Testis (tissue), 2 donors: ENCODE data around the gene ARHGAP26.

ENCODE experiments used
- POLR2A ChIP-seq: fragments of 450-650 bp; IDR thresholded peaks from one replicate; pipeline ENCODE4 v1.6.1; 2017; ENCODE audit warnings: antibody characterized with exemption, mild to moderate bottlenecking, moderate library complexity
- TF ChIP-seq, protein P1 (sequence below), 3 experiments: fragments of 450-650 bp in 2 of 3; fragments of 200-600 bp in 1 of 3; sonication (generic) in 1 of 3; IDR thresholded peaks; one replicate each; pipeline ENCODE4 v1.5.1; 2016 to 2019; ENCODE audit warnings: antibody characterized with exemption in 3 of 3, mild to moderate bottlenecking in 2 of 3, moderate library complexity in 1 of 3

DNA sequence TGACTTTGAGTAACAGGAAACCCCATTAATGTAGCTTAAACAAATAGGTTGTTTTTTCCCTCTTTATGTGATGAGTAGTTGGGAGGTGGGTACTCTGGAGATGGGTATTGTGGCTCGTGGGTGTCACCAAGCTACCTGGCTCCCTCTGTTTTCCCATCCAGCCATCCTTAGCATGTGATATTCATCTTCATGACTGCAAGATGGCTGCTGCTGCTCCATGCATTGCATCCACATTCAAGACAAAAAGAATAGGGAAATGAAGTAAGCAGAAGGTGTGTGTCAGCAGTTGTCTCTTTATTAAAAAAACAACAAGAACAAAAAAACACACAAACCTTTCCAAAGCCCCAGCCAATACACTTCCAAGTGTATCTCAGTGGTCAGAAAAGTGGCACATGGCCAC, 6.5 kb upstream of the ARHGAP26 start:
- TF ChIP-seq, protein P1, sequence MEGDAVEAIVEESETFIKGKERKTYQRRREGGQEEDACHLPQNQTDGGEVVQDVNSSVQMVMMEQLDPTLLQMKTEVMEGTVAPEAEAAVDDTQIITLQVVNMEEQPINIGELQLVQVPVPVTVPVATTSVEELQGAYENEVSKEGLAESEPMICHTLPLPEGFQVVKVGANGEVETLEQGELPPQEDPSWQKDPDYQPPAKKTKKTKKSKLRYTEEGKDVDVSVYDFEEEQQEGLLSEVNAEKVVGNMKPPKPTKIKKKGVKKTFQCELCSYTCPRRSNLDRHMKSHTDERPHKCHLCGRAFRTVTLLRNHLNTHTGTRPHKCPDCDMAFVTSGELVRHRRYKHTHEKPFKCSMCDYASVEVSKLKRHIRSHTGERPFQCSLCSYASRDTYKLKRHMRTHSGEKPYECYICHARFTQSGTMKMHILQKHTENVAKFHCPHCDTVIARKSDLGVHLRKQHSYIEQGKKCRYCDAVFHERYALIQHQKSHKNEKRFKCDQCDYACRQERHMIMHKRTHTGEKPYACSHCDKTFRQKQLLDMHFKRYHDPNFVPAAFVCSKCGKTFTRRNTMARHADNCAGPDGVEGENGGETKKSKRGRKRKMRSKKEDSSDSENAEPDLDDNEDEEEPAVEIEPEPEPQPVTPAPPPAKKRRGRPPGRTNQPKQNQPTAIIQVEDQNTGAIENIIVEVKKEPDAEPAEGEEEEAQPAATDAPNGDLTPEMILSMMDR (IDR thresholded peaks at IDR 0.05), result no peak
- no peak for TF ChIP-seq POLR2A
